GM12891 (cell line): Measurements from ENCODE around the gene GHRHR.

ENCODE experiments used
- POLR2A ChIP-seq: IDR thresholded peaks from 2 replicates; pipeline ENCODE4 v1.6.1; 2011; ENCODE audit warnings: low read depth, low read length, control low read depth
- POLR2AphosphoS5 ChIP-seq: IDR thresholded peaks from 2 replicates; pipeline ENCODE4 v1.6.1; 2011; ENCODE audit warnings: low read depth, low read length, control low read depth
- TAF1 ChIP-seq: IDR thresholded peaks from 2 replicates; pipeline ENCODE4 v1.6.1; 2011; ENCODE audit warnings: low read depth, low read length, control low read depth

- no peak for TF ChIP-seq POLR2A
- no peak for TF ChIP-seq POLR2AphosphoS5
- TF ChIP-seq TAF1, result no peak
These were observed 37.0 kb downstream of the GHRHR start for GRCh38 chr7:31000779-31001178.
